HCT116 (cell line): ENCODE results near the gene FRAT2. TPM values are rescaled to one million over a fixed set of nuclear protein-coding genes. Genes with fewer than 3 reads are reported as not detected.

ENCODE experiments used
- ATAC-seq: fragments of 200-7000 bp; cut with Tn5 transposase; 2 replicates; pipeline ENCODE4 v1.9.1; 2020; ENCODE audit warnings: mild to moderate bottlenecking, moderate library complexity
- BruUV-seq: library from RNA; stranded (reverse); fragments of 400-500 nt; replicated peaks from 2 replicates; lab custom pipeline; 2021; lab: Mats Ljungman, UMichigan
- CTCF ChIA-PET: fragments of 300-600 bp; sonication (Branson Sonifier 250); formaldehyde crosslinking; loops from one replicate; lab custom pipeline; 2021; ENCODE audit warnings: antibody characterized with exemption; lab: Charles Lee
- POLR2A ChIA-PET: fragments of 300-600, 350-600 bp; sonication (Branson Sonifier 250); formaldehyde crosslinking; loops from one replicate; lab custom pipeline; 2021; ENCODE audit warnings: antibody characterized with exemption; lab: Charles Lee
- RAD21 ChIA-PET, 2 experiments: fragments of 300-600 bp; sonication (Branson Sonifier 250); formaldehyde crosslinking; loops; one replicate each; lab custom pipeline; 2023; ENCODE audit warnings: low total read pairs in 2 of 2; ENCODE audit not compliant: uncharacterized antibody in 2 of 2, unreplicated experiment in 2 of 2, low non-redundant PET in 1 of 2; lab: Charles Lee
- DNase-seq: peaks from one replicate; pipeline ENCODE4 v3.0.0-alpha.2; 2010; ENCODE audit warnings: low read depth, low spot score
- H2AFZ ChIP-seq: fragments of 200-600 bp; shearing (Covaris generic), sonication (generic); 2 replicates; pipeline ENCODE4 v1.6.1; 2017; ENCODE audit warnings: low read depth, mixed run types, mixed read lengths, antibody characterized with exemption, low read length; ENCODE audit not compliant: poor library complexity, severe bottlenecking
- H3K27ac ChIP-seq: 2 replicates; pipeline ENCODE4 v1.5.1; 2012; ENCODE audit warnings: low read depth, low read length
- H3K27me3 ChIP-seq: fragments of 200-600 bp; sonication (generic); 2 replicates; pipeline ENCODE4 v1.6.1; 2016; ENCODE audit warnings: mixed run types, low read length, mixed read lengths; ENCODE audit not compliant: insufficient read depth
- H3K36me3 ChIP-seq, 2 experiments: fragments of 200-500 bp in 1 of 2; fragments of 200-600 bp in 1 of 2; sonication (Bioruptor generic) in 1 of 2; sonication (generic) in 1 of 2; 2 replicates each; pipeline versions ENCODE4 v1.5.1 to v1.6.1; 2014 to 2016; ENCODE audit warnings: low read length in 2 of 2, inconsistent platforms in 1 of 2, mixed read lengths in 1 of 2, mixed run types in 1 of 2; ENCODE audit not compliant: insufficient read depth in 2 of 2, control insufficient read depth in 1 of 2
- H3K4me1 ChIP-seq, 2 experiments: fragments of 200-600 bp in 1 of 2; sonication (generic) in 1 of 2; 2 replicates each; pipeline versions ENCODE4 v1.5.1 to v1.6.1; 2012 to 2017; ENCODE audit warnings: low read length in 2 of 2, inconsistent platforms in 1 of 2, mild to moderate bottlenecking in 1 of 2, mixed read lengths in 1 of 2, mixed run types in 1 of 2, moderate library complexity in 1 of 2; ENCODE audit not compliant: insufficient read depth in 2 of 2, control insufficient read depth in 1 of 2
- H3K4me2 ChIP-seq: fragments of 200-600 bp; sonication (generic); 2 replicates; pipeline ENCODE4 v1.6.1; 2017; ENCODE audit warnings: mixed run types, low read length, mixed read lengths
- H3K4me3 ChIP-seq, 2 experiments: fragments of 200-600 bp in 1 of 2; sonication (generic) in 1 of 2; replicated peaks in 1 of 2; 2 replicates each; pipeline ENCODE4 v1.5.1; 2011 to 2016; ENCODE audit warnings: low read length in 2 of 2, control low read depth in 1 of 2, low read depth in 1 of 2, mild to moderate bottlenecking in 1 of 2, mixed read lengths in 1 of 2, mixed run types in 1 of 2
- H3K79me2 ChIP-seq: fragments of 200-600 bp; sonication (generic); 2 replicates; pipeline ENCODE4 v1.6.1; 2017; ENCODE audit warnings: mild to moderate bottlenecking, mixed run types, low read length, moderate library complexity, mixed read lengths; ENCODE audit not compliant: insufficient read depth
- H3K9ac ChIP-seq: fragments of 200-600 bp; sonication (generic); 2 replicates; pipeline ENCODE4 v1.6.1; 2016; ENCODE audit warnings: low read length, mixed read lengths
- H3K9me2 ChIP-seq: fragments of 200-600 bp; sonication (generic), shearing (Covaris generic); 2 replicates; pipeline ENCODE4 v1.6.1; 2017; ENCODE audit warnings: mixed run types, mild to moderate bottlenecking, moderate library complexity; ENCODE audit not compliant: insufficient read depth
- H3K9me3 ChIP-seq, 2 experiments: fragments of 200-500 bp in 1 of 2; fragments of 200-600 bp in 1 of 2; sonication (Bioruptor generic) in 1 of 2; sonication (generic) in 1 of 2; 2 replicates each; pipeline ENCODE4 v1.6.1; 2014 to 2017; ENCODE audit warnings: low read length in 2 of 2, mixed read lengths in 2 of 2, inconsistent platforms in 1 of 2, low read depth in 1 of 2, mild to moderate bottlenecking in 1 of 2, mixed run types in 1 of 2, moderate library complexity in 1 of 2; ENCODE audit not compliant: control insufficient read depth in 1 of 2, insufficient read depth in 1 of 2
- H4K20me1 ChIP-seq: fragments of 200-600 bp; sonication (generic), shearing (Covaris generic); 2 replicates; pipeline ENCODE4 v1.6.1; 2017; ENCODE audit warnings: mixed run types, mild to moderate bottlenecking, moderate library complexity; ENCODE audit not compliant: insufficient read depth
- ATF3 ChIP-seq: IDR thresholded peaks from 2 replicates; pipeline ENCODE4 v1.6.1; 2012
- CEBPB ChIP-seq: IDR thresholded peaks from 2 replicates; pipeline ENCODE4 v1.6.1; 2012; ENCODE audit warnings: low read depth
- CTCF ChIP-seq, 3 experiments: fragments of 200-600 bp in 1 of 3; sonication (generic) in 1 of 3; IDR thresholded peaks in 2 of 3; conservative IDR thresholded peaks in 1 of 3; 2 replicates each; pipeline ENCODE4 v1.5.1; 2012 to 2017; ENCODE audit warnings: low read depth in 2 of 3, low read length in 2 of 3, antibody characterized with exemption in 1 of 3, borderline replicate concordance in 1 of 3, control low read depth in 1 of 3, mild to moderate bottlenecking in 1 of 3, mixed read lengths in 1 of 3, mixed run types in 1 of 3, moderate library complexity in 1 of 3; ENCODE audit not compliant: insufficient read depth in 1 of 3
- EGR1 ChIP-seq: IDR thresholded peaks from 2 replicates; pipeline ENCODE4 v1.6.1; 2012; ENCODE audit warnings: low read depth
- ELF1 ChIP-seq: IDR thresholded peaks from 2 replicates; pipeline ENCODE4 v1.6.1; 2012; ENCODE audit warnings: low read depth, borderline replicate concordance
- EZH2 ChIP-seq: fragments of 200-600 bp; sonication (generic); IDR thresholded peaks from 2 replicates; pipeline ENCODE4 v1.6.1; 2017; ENCODE audit warnings: antibody characterized with exemption, mixed run types
- EZH2phosphoT487 ChIP-seq: fragments of 200-600 bp; IDR thresholded peaks from 2 replicates; pipeline ENCODE4 v1.6.1; 2018; ENCODE audit warnings: antibody characterized with exemption, borderline replicate concordance
- JUND ChIP-seq: IDR thresholded peaks from 2 replicates; pipeline ENCODE4 v1.6.1; 2012
- MAX ChIP-seq: IDR thresholded peaks from 2 replicates; pipeline ENCODE4 v1.6.1; 2012
- POLR2A ChIP-seq: IDR thresholded peaks from 2 replicates; pipeline ENCODE4 v1.7.0; 2011; ENCODE audit warnings: borderline replicate concordance; ENCODE audit not compliant: insufficient read depth, insufficient read length; ENCODE audit errors: extremely low read depth
- POLR2AphosphoS5 ChIP-seq: IDR thresholded peaks from 2 replicates; pipeline ENCODE4 v1.6.1; 2011; ENCODE audit warnings: mild to moderate bottlenecking, low read depth, low read length, moderate library complexity
- RAD21 ChIP-seq: IDR thresholded peaks from 2 replicates; pipeline ENCODE4 v1.6.1; 2012; ENCODE audit warnings: low read depth, mild to moderate bottlenecking
- REST ChIP-seq: IDR thresholded peaks from 2 replicates; pipeline ENCODE4 v1.6.1; 2012; ENCODE audit warnings: low read depth
- SP1 ChIP-seq: IDR thresholded peaks from 2 replicates; pipeline ENCODE4 v1.6.1; 2012; ENCODE audit warnings: low read depth
- SRF ChIP-seq: IDR thresholded peaks from 2 replicates; pipeline ENCODE4 v1.6.1; 2012; ENCODE audit warnings: low read depth
- TCF7L2 ChIP-seq: IDR thresholded peaks from 2 replicates; pipeline ENCODE4 v1.7.0; 2011; ENCODE audit warnings: borderline replicate concordance, inconsistent platforms; ENCODE audit not compliant: insufficient read depth, insufficient read length; ENCODE audit errors: extremely low read depth
- YY1 ChIP-seq: IDR thresholded peaks from 2 replicates; pipeline ENCODE4 v1.6.1; 2011; ENCODE audit warnings: low read length, low read depth, moderate library complexity, mild to moderate bottlenecking; ENCODE audit not compliant: insufficient replicate concordance; ENCODE audit errors: extremely low read depth
- ZBTB33 ChIP-seq: IDR thresholded peaks from 2 replicates; pipeline ENCODE4 v1.6.1; 2011; ENCODE audit warnings: mild to moderate bottlenecking, low read length, moderate library complexity; ENCODE audit not compliant: insufficient replicate concordance; ENCODE audit errors: extremely low read depth
- ZFX ChIP-seq: fragments of 450-650 bp; IDR thresholded peaks from 2 replicates; pipeline ENCODE4 v1.6.1; 2017
- ZNF274 ChIP-seq: fragments of 200-500 bp; sonication (Bioruptor generic); IDR thresholded peaks from 2 replicates; pipeline ENCODE4 v1.6.1; 2014; ENCODE audit warnings: mild to moderate bottlenecking, low read depth, low read length, inconsistent platforms
- intact Hi-C: fragments of 100-400 bp; cut with micrococcal nuclease; formaldehyde crosslinking; loops from 2 replicates; pipeline ENCODE4 v1.10.0; 2022
- total RNA-seq: library from RNA; stranded (reverse); gene quantifications from one replicate; pipeline ENCODE4 v1.2.1, GENCODE V29; 2021; ENCODE audit not compliant: unreplicated experiment

FRAT2 gene
- total RNA-seq, 1 experiment from 2014 or later = 10.7 TPM

- no peaks in the 10 kb centered on the region for H4K20me1 ChIP-seq
- no peaks in the 10 kb centered on the region for H3K9me2 ChIP-seq
- RAD21 ChIA-PET = no interaction called here
- no peaks in the 10 kb centered on the region for H3K79me2 ChIP-seq
- no peak overlapping the region for H2AFZ ChIP-seq
- no peaks in the 10 kb centered on the region for H3K4me1 ChIP-seq
- CTCF ChIA-PET = no interaction called here
- H3K9me3 ChIP-seq = no peaks in the 10 kb centered on the region
- TF ChIP-seq ZNF274 = no peak
- no peak for TF ChIP-seq ZFX
- no peak for TF ChIP-seq EZH2phosphoT487
- no peak for TF ChIP-seq POLR2A
- no peak for TF ChIP-seq CTCF (IDR thresholded peaks at IDR 0.05 in 2 of 3, conservative IDR thresholded peaks at IDR 0.05 in 1 of 3; ENCODE audit: borderline replicate concordance in 1 of 3, insufficient read depth in 1 of 3, low read depth in 2 of 3, low read length in 2 of 3)
- no peak for TF ChIP-seq ZBTB33
- no peak for TF ChIP-seq REST
- no peak for TF ChIP-seq EGR1
- TF ChIP-seq POLR2AphosphoS5 = no peak
- TF ChIP-seq ELF1 = no peak
- no peak for TF ChIP-seq ATF3
- no peak for TF ChIP-seq YY1
- no peak for TF ChIP-seq EZH2
- no peak for TF ChIP-seq TCF7L2
- TF ChIP-seq SP1 = no peak
- no peak for TF ChIP-seq JUND
- TF ChIP-seq MAX = no peak
- TF ChIP-seq RAD21 = no peak
- no peak for TF ChIP-seq CEBPB
- no peak for TF ChIP-seq SRF
- peaks cover 16 to 55% of the 10 kb centered on the region in 2 experiments for H3K36me3 ChIP-seq
- H3K27ac ChIP-seq = no peak overlapping the region
- H3K27me3 ChIP-seq = no peaks in the 10 kb centered on the region
- intact Hi-C loops = no loop called here
- no TSS peak for BruUV-seq
- no peak overlapping the region for H3K4me3 ChIP-seq
- POLR2A ChIA-PET = no interaction called here
- ATAC-seq = no peak
- H3K4me2 ChIP-seq = no peak overlapping the region
- DNase-seq = no peak
- H3K9ac ChIP-seq = no peak overlapping the region
These were observed 28.5 kb upstream of the FRAT2 start for GRCh38 chr10:97363071-97363470.
